ENCODE data around the gene DIP2C.

The DIP2C gene

DNA sequence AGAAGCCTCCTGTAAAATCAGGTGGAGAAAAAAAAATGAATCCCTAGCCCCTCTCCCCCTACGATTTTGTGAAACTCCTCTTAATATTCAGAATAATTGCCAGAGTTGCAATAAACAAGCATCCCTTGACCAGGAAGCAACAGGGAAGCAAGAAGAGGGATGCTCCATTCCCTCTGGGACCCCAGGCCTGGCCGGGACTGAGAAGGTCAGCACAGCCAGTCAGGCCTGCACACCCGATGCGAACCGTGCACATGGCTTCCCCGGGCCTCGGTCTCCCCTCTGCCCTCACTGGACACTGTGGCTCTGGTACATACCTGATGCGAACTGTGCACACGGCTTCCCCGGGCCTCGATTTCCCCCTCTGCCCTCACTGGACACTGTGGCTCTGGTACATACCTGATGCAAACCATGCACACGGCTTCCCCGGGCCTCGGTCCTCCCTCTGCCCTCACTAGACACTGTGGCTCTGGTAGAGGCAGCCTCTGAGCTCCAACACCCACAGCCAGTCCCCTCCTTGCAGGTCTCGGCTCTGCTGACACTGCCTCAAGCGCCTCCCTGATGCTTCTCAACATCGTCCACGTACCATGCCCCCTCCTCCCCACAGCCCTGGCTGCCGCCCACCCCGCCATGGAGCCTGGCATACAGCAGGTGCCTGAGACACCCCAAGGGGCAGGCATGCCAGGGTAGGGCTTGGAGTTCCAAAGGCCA, 138.6 kb downstream of the DIP2C start:
- ChIA-PET POLR2A (no interaction called here), CTCF (no interaction called here)
- TF ChIP-seq ELF4 (IDR thresholded peaks at IDR 0.05) (no peak), FOXM1 (IDR thresholded peaks at IDR 0.05; ENCODE audit: borderline replicate concordance) (no peak), L3MBTL2 (conservative IDR thresholded peaks at IDR 0.05) (no peak), BHLHE40 (IDR thresholded peaks at IDR 0.05; ENCODE audit: borderline replicate concordance) (no peak), CTBP1 (IDR thresholded peaks at IDR 0.05; ENCODE audit: borderline replicate concordance) (no peak), SUZ12 (IDR thresholded peaks at IDR 0.05) (no peak), FOXA1 (IDR thresholded peaks at IDR 0.05) (no peak), SP1 (IDR thresholded peaks at IDR 0.05) (no peak), NFRKB (IDR thresholded peaks at IDR 0.05) (no peak), LEF1 (IDR thresholded peaks at IDR 0.05; ENCODE audit: borderline replicate concordance) (no peak), FOXK2 (IDR thresholded peaks at IDR 0.05) (no peak)
- TF ChIP-seq, protein P1, sequence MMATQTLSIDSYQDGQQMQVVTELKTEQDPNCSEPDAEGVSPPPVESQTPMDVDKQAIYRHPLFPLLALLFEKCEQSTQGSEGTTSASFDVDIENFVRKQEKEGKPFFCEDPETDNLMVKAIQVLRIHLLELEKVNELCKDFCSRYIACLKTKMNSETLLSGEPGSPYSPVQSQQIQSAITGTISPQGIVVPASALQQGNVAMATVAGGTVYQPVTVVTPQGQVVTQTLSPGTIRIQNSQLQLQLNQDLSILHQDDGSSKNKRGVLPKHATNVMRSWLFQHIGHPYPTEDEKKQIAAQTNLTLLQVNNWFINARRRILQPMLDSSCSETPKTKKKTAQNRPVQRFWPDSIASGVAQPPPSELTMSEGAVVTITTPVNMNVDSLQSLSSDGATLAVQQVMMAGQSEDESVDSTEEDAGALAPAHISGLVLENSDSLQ (IDR thresholded peaks at IDR 0.05): no peak
- no peak for DNase-seq (ENCODE audit: extremely low spot score)

DNA sequence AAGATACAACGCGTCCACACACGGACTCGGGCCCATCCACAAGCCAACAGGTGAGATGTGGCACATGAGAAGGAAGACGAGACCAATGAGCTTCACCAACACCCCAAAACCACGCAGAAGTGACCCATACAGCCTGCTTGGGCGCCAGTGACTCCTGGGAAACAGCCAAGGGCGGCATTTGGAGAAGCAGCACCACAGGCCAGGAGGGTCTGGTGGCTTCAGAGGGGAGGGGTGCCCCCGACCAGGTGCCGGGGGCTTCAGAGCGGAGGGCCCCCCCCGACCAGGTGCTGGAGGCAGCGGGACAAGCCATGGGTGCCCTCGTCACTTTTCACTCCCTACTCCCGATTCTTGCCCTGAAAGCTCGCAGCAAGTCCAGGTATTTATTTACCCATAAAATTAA, 140.1 kb downstream of the DIP2C start:
- TF ChIP-seq BHLHE40 (IDR thresholded peaks at IDR 0.05; ENCODE audit: borderline replicate concordance) (no peak), FOXA1 (IDR thresholded peaks at IDR 0.05) (no peak), FOXM1 (IDR thresholded peaks at IDR 0.05; ENCODE audit: borderline replicate concordance) (no peak), L3MBTL2 (conservative IDR thresholded peaks at IDR 0.05) (no peak), HDGF (IDR thresholded peaks at IDR 0.05; ENCODE audit: borderline replicate concordance) (no peak), LEF1 (IDR thresholded peaks at IDR 0.05; ENCODE audit: borderline replicate concordance) (no peak), FOXK2 (IDR thresholded peaks at IDR 0.05) (no peak), ELF4 (IDR thresholded peaks at IDR 0.05) (no peak), TARDBP (IDR thresholded peaks at IDR 0.05) (no peak), NFRKB (IDR thresholded peaks at IDR 0.05) (no peak)
- TF ChIP-seq, protein P1 (IDR thresholded peaks at IDR 0.05): no peak
- ChIA-PET POLR2A (no interaction called here), CTCF (no interaction called here)
- DNase-seq (ENCODE audit: extremely low spot score): no peak

DNA sequence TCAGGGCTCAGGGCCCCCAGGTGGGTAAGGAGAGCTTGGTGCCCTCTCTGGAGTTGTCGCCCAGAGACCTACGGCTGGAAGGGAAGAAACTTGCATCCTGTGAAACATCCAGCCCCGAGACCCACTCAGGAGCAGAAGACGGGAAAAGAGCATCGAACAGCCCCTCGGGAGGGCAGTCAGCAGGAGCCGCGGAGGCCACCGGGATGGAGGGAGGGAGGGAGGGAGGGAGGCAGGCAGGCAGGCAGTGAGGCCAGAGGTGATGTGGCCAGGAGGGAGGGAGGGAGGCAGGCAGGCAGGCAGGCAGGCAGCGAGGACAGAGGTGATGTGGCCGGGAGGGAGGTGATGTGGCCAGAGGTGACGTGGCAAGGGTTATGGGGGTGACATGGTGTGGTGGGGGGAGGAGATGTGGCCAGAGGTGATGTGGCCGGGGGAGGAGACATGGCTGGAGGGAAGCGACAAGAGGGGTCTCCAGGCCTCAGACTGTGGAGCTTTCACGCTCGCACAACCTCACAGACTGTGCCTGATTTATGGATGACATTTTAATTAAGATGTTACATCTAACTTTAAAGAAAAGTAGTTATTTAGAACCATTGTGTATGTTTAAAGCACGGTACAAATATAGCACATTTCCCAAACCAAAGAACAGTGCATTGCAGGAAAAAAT, 141.1 kb downstream of the DIP2C start:
- ChIA-PET POLR2A (no interaction called here), CTCF (no interaction called here)
- TF ChIP-seq LEF1 (IDR thresholded peaks at IDR 0.05; ENCODE audit: borderline replicate concordance): no peak
- TF ChIP-seq, protein P1 (IDR thresholded peaks at IDR 0.05): peak; percentile 58; the same call in 1 of the 2 replicates
- no peak for DNase-seq (ENCODE audit: extremely low spot score)

DNA sequence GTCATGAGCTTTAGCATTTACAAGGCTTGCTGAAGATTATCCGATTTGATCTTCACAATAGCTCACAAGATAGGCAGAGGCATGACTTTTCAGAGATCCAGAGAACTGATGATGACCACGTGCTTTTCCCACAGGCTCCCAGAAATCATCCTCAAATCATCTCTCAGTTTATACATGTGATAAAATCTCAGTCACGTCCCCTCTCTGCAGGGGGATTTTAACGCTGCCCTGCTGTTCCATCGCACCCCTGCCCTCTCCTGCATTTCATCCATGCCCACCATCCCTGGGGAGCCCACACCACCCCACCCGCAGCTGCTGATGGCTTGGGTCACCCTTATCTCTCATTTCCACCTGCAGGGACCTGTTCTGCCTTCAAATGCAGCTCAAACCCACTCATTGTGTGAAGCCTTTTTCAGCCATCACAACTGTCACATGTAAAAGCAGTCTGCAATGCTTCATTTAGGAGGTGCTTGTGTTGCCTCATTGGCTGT, 141.8 kb downstream of the DIP2C start:
- POLR2A ChIA-PET: no interaction called here
- DNase-seq (ENCODE audit: extremely low spot score): no peak
- CTCF ChIA-PET: no interaction called here
- no peak for TF ChIP-seq FOXA1 (IDR thresholded peaks at IDR 0.05)

DNA sequence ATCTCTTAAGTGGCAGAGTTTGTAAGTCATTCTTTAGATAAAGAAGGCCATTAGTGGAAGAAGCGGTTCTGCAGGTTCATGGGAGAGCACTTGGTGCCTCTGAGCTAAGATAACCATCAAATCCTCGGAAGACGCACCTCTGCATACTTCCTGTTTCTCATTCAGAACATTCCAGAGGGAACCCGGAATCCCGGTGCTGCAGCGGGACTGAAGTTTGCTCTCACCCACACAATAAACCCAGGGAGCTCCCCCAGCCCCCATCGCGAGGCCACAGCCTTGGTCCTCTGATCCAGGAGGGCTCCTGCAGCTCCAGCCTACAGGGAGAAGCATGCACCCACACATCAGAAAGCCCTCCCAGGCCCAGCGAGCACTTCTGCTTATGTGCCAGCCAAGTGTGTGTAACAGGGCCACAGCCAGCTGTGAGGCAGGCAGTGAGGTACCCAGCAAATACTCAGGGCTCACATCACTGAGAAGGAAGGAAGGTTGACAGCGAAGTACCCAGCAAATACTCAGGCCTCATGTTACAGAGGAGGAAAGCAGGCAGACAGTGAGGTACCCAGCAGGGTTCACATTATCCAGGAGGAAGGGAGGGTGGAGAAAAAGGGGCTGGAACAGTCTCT, 142.4 kb downstream of the DIP2C start:
- DNase-seq (ENCODE audit: extremely low spot score): no peak
- no peak for TF ChIP-seq L3MBTL2 (conservative IDR thresholded peaks at IDR 0.05)
- no peak for TF ChIP-seq BHLHE40 (IDR thresholded peaks at IDR 0.05; ENCODE audit: borderline replicate concordance)
- no peak for TF ChIP-seq SUZ12 (IDR thresholded peaks at IDR 0.05)
- ChIA-PET POLR2A (no interaction called here), CTCF (no interaction called here)

DNA sequence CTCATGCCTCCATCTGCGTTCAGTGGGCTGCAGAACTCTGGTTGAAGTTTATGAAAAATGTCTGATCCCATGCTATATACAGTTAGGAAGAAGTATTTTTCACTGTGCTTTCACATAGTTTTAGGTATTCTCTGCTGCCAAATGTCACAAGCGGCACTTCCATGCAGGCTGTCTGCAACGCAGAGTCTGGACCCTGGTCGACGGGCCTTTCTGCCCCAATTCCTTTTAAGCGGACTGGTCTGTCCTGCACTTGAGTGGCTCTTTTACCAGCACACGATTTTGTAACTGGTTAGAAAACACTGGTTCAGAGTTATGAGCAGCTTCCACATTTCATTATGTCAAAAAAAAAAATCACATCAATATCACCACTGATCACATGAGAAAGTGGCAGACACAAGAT, 143.0 kb downstream of the DIP2C start:
- ChIA-PET CTCF (no interaction called here), POLR2A (no interaction called here)
- no peak for TF ChIP-seq ELF4 (IDR thresholded peaks at IDR 0.05)
- no peak for TF ChIP-seq HDGF (IDR thresholded peaks at IDR 0.05; ENCODE audit: borderline replicate concordance)
- no peak for TF ChIP-seq L3MBTL2 (conservative IDR thresholded peaks at IDR 0.05)
- TF ChIP-seq NFRKB (IDR thresholded peaks at IDR 0.05): no peak
- no peak for TF ChIP-seq FOXK2 (IDR thresholded peaks at IDR 0.05)
- TF ChIP-seq LEF1 (IDR thresholded peaks at IDR 0.05; ENCODE audit: borderline replicate concordance): no peak
- TF ChIP-seq, protein P1 (IDR thresholded peaks at IDR 0.05): no peak
- no peak for TF ChIP-seq FOXM1 (IDR thresholded peaks at IDR 0.05; ENCODE audit: borderline replicate concordance)
- no peak for TF ChIP-seq ZNF384 (IDR thresholded peaks at IDR 0.05)
- no peak for TF ChIP-seq SP1 (IDR thresholded peaks at IDR 0.05)
- no peak for DNase-seq (ENCODE audit: extremely low spot score)

All from HEK293T (cell line).